PFSK-1 (cell line): ENCODE data around the gene CPLX4.

Experiments used
- FOXP2 ChIP-seq: optimal IDR thresholded peaks from 2 replicates; pipeline ENCODE3; 2011; ENCODE audit warnings: borderline replicate concordance, control low read depth, inconsistent platforms; ENCODE audit not compliant: insufficient read depth; ENCODE audit errors: extremely low read length, extremely low read depth
- POLR2AphosphoS5 ChIP-seq: IDR thresholded peaks from 2 replicates; pipeline ENCODE4 v1.6.1; 2012; ENCODE audit warnings: low read depth, mild to moderate bottlenecking, control low read depth, low read length, moderate library complexity
- SIN3A ChIP-seq: IDR thresholded peaks from 2 replicates; pipeline ENCODE4 v1.6.1; 2012; ENCODE audit warnings: mild to moderate bottlenecking, low read length, moderate library complexity, borderline replicate concordance; ENCODE audit not compliant: insufficient read depth
- TAF1 ChIP-seq: IDR thresholded peaks from 2 replicates; pipeline ENCODE4 v1.6.1; 2012; ENCODE audit warnings: low read length, control low read depth, borderline replicate concordance; ENCODE audit not compliant: insufficient read depth
- TF ChIP-seq, protein P1 (sequence below), 2 experiments: IDR thresholded peaks; 2 replicates each; pipeline versions ENCODE4 v1.6.1 to v1.8.0; 2011 to 2012; ENCODE audit warnings: low read depth in 2 of 2, low read length in 2 of 2, control low read depth in 1 of 2, inconsistent platforms in 1 of 2, mild to moderate bottlenecking in 1 of 2, moderate library complexity in 1 of 2; ENCODE audit not compliant: insufficient read depth in 1 of 2

The CPLX4 gene

DNA sequence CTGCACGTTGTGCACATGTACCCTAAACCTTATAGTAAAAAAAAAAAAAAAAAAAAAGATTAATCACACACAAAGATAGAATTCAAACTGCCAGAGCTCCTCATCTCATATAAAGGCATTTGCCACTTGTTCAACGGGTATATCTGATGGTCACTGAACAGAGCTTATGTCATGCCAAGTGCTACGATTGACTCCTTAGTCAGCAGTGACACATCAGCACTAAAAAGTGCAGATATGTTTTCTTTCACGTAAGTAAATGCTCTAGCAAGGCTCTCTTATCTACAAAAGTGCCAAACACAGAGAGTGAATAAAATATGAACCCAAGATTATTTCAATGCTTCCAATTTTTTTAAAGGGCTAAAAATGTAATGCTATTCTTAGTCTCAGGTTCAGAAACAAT is 39.5 kb upstream of the CPLX4 start:
- no peak for TF ChIP-seq FOXP2
- no peak for TF ChIP-seq TAF1
- no peak for TF ChIP-seq SIN3A
- TF ChIP-seq, protein P1, sequence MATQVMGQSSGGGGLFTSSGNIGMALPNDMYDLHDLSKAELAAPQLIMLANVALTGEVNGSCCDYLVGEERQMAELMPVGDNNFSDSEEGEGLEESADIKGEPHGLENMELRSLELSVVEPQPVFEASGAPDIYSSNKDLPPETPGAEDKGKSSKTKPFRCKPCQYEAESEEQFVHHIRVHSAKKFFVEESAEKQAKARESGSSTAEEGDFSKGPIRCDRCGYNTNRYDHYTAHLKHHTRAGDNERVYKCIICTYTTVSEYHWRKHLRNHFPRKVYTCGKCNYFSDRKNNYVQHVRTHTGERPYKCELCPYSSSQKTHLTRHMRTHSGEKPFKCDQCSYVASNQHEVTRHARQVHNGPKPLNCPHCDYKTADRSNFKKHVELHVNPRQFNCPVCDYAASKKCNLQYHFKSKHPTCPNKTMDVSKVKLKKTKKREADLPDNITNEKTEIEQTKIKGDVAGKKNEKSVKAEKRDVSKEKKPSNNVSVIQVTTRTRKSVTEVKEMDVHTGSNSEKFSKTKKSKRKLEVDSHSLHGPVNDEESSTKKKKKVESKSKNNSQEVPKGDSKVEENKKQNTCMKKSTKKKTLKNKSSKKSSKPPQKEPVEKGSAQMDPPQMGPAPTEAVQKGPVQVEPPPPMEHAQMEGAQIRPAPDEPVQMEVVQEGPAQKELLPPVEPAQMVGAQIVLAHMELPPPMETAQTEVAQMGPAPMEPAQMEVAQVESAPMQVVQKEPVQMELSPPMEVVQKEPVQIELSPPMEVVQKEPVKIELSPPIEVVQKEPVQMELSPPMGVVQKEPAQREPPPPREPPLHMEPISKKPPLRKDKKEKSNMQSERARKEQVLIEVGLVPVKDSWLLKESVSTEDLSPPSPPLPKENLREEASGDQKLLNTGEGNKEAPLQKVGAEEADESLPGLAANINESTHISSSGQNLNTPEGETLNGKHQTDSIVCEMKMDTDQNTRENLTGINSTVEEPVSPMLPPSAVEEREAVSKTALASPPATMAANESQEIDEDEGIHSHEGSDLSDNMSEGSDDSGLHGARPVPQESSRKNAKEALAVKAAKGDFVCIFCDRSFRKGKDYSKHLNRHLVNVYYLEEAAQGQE (IDR thresholded peaks at IDR 0.05; ENCODE audit: insufficient read depth in 1 of 2, low read depth in 2 of 2, low read length in 2 of 2), result no peak
- TF ChIP-seq POLR2AphosphoS5, result no peak

DNA sequence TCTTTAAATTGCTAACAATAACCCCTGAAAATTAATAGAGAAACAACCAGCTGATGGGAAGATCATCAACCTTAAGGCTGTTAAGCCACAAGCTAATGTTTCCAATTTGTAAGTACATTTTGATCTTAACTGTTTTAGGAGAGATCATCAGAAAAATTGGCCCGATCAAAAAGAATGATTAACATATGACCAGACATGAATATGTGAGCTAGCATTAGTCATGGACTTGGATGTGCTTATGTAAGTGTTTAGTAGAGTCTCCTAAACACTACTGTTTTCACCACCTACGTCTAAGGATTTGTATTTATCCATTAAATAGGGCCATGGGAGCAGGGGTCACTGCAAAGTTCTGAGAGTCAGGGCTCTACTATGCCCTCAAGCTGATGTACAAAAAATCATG is 36.3 kb upstream of the CPLX4 start:
- TF ChIP-seq FOXP2, result no peak

DNA sequence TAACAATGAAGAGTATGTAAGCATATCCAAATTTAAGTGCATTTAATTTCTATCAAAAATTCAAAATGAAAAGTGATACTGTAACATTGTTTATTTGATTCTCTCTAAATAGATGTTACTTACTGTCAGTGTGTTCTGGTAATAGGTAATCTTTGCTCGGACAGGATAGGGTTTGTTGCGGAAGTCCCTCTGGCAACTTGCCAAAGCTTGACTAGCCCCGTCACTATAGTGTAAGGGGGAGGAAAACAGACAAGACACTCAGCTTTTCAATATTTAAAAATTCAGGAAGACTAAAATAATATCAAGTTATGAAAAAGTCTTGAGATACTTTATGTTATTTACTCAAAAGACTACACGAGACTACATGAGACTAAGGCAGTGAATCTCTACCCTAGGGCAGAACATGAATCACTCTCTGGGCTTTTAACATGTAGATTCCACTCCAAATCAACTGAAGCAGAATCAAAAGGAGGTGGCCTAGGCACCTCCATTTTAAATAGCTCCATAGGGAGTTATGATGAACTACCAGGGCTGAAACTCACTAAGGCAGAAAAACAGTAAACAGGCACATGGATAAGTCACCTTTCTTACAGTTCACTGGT is 34.7 kb upstream of the CPLX4 start:
- TF ChIP-seq POLR2AphosphoS5, result no peak
- TF ChIP-seq, protein P1 (IDR thresholded peaks at IDR 0.05; ENCODE audit: insufficient read depth in 1 of 2, low read depth in 2 of 2, low read length in 2 of 2), result no peak
- TF ChIP-seq SIN3A, result no peak
- TF ChIP-seq FOXP2, result no peak
- TF ChIP-seq TAF1, result no peak

DNA sequence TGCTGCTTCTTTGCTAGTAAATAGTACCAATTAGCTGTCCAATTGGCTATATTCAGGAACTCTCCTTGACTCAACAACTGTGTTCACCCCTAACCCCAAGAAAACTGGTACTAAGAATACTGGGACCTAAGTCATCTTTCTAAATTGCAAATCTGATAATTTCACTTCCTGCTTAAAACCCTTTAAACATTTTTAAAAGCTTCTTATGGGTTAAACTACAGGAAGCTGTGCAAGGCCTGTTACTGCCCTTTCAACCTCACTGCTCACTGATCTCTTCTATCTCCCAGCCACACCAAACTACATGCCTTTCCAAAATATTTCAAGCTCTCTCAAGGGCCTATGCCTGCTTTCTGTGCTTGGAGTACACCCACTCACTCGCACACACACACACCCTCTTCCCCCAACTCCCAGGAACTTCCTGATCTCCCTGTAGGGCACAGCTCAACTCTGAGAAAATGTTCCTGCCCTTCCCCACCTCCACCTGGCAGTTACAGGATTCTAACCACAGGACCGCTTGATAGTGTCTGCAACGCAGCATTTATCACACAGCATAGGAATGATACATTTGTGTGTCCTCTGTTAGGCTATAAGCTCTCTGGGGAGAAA is 33.9 kb upstream of the CPLX4 start:
- TF ChIP-seq FOXP2, result no peak
- no peak for TF ChIP-seq TAF1
- TF ChIP-seq POLR2AphosphoS5, result no peak
- TF ChIP-seq SIN3A, result no peak
- TF ChIP-seq, protein P1 (IDR thresholded peaks at IDR 0.05; ENCODE audit: insufficient read depth in 1 of 2, low read depth in 2 of 2, low read length in 2 of 2), result no peak

DNA sequence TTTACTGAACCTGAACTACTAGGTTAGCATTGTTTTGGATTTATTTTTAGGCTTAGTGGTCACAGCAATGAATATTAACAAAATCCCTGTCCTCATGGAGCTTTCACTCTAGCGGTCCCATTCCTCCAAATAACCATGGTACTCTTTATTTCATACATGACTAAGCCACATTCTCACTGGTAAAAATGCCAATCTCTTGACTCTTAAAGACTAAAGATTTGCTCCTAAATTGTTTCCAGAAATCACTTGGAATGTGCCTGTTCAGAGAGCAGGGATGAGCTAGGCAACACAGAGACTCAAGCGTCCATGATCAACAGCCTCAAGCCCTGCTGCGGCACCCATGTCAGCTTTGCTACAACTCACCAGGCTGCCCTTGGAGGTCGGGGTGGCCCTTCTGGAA is 27.1 kb upstream of the CPLX4 start:
- TF ChIP-seq TAF1, result no peak
- TF ChIP-seq, protein P1 (IDR thresholded peaks at IDR 0.05; ENCODE audit: insufficient read depth in 1 of 2, low read depth in 2 of 2, low read length in 2 of 2), result no peak
